ENCODE results near the gene OSBPL10. TPM values are rescaled to one million over a fixed set of nuclear protein-coding genes. Genes with fewer than 3 reads are reported as not detected.

The OSBPL10 gene
- total and polyA plus RNA-seq, 3 donors from 2014 or later, result 113 to 175 (median 160) TPM

- H3K4me1 ChIP-seq, result no peaks in the 10 kb centered on the region
- H3K4me3 ChIP-seq, result no peak overlapping the region
- no peak overlapping the region for H3K27ac ChIP-seq
- no peak for TF ChIP-seq POLR2A (IDR thresholded peaks at IDR 0.05)
- TF ChIP-seq, protein P1, sequence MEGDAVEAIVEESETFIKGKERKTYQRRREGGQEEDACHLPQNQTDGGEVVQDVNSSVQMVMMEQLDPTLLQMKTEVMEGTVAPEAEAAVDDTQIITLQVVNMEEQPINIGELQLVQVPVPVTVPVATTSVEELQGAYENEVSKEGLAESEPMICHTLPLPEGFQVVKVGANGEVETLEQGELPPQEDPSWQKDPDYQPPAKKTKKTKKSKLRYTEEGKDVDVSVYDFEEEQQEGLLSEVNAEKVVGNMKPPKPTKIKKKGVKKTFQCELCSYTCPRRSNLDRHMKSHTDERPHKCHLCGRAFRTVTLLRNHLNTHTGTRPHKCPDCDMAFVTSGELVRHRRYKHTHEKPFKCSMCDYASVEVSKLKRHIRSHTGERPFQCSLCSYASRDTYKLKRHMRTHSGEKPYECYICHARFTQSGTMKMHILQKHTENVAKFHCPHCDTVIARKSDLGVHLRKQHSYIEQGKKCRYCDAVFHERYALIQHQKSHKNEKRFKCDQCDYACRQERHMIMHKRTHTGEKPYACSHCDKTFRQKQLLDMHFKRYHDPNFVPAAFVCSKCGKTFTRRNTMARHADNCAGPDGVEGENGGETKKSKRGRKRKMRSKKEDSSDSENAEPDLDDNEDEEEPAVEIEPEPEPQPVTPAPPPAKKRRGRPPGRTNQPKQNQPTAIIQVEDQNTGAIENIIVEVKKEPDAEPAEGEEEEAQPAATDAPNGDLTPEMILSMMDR (IDR thresholded peaks at IDR 0.05), result no peak
- H3K27me3 ChIP-seq, result no peaks in the 10 kb centered on the region
- no peak for DNase-seq
- 77 to 84% methylated on average over 10 of the region's 10 CpGs for WGBS, 2 donors
- no peaks in the 10 kb centered on the region for H3K36me3 ChIP-seq (ENCODE audit: low read depth, missing control alignments)
- intact Hi-C loops (cut with DNase I; ENCODE audit: low total_unique reads), result no loop called here
- H3K9me3 ChIP-seq, result no peaks in the 10 kb centered on the region
Observed at GRCh38 chr3:31946484-31947081, 34.5 kb downstream of the OSBPL10 start.

- TF ChIP-seq, protein P1 (IDR thresholded peaks at IDR 0.05), result no peak
- TF ChIP-seq POLR2A (IDR thresholded peaks at IDR 0.05), result no peak
- no peaks in the 10 kb centered on the region for H3K27me3 ChIP-seq
- 79 to 86% methylated on average over 3 of the region's 3 CpGs for WGBS, 2 donors
- DNase-seq, result no peak
- H3K27ac ChIP-seq, result no peak overlapping the region
- H3K4me3 ChIP-seq, result no peak overlapping the region
- no peaks in the 10 kb centered on the region for H3K9me3 ChIP-seq
- H3K4me1 ChIP-seq, result no peaks in the 10 kb centered on the region
- intact Hi-C loops (cut with DNase I; ENCODE audit: low total_unique reads), result no loop called here
- no peaks in the 10 kb centered on the region for H3K36me3 ChIP-seq (ENCODE audit: low read depth, missing control alignments)
Observed at GRCh38 chr3:31945738-31946052, 35.4 kb downstream of the OSBPL10 start.

DNA sequence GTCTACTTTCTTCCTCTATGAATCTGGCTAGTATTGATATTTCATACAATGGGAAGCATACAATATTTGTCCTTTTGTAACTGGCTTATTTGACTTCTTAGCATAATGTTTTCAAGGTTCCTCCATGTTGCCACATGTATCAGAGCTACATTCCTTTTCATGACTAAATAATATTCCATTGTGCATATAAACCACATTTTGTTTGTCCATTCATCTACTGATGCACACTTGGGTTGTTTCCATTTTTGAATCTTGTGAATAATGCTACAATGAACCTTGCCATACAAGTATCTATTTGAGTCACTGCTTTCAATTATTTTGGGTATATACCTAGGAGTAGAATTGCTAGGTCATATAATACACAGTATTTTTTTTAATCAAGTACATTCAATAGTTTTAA is 38.0 kb downstream of the OSBPL10 start:
- H3K36me3 ChIP-seq (ENCODE audit: low read depth, missing control alignments), result no peaks in the 10 kb centered on the region
- no peaks in the 10 kb centered on the region for H3K27me3 ChIP-seq
- no peaks in the 10 kb centered on the region for H3K4me1 ChIP-seq
- no peaks in the 10 kb centered on the region for H3K9me3 ChIP-seq
- intact Hi-C loops (cut with DNase I; ENCODE audit: low total_unique reads), result no loop called here
- no peak overlapping the region for H3K4me3 ChIP-seq
- no peak overlapping the region for H3K27ac ChIP-seq
- no peak for DNase-seq
- no peak for TF ChIP-seq POLR2A (IDR thresholded peaks at IDR 0.05)
- TF ChIP-seq, protein P1 (IDR thresholded peaks at IDR 0.05), result no peak

GRCh38 chr3:31942446-31942845 is 38.6 kb downstream of the OSBPL10 start:
- Histone ChIP-seq H3K9me3 (no peaks in the 10 kb centered on the region), H3K4me3 (no peak overlapping the region), H3K27ac (no peak overlapping the region), H3K36me3 (ENCODE audit: low read depth, missing control alignments) (no peaks in the 10 kb centered on the region), H3K4me1 (no peaks in the 10 kb centered on the region), H3K27me3 (no peaks in the 10 kb centered on the region)
- WGBS, 2 donors, result 38 to 84% methylated on average over 2 of the region's 2 CpGs
- intact Hi-C loops (cut with DNase I; ENCODE audit: low total_unique reads), result no loop called here
- TF ChIP-seq POLR2A (IDR thresholded peaks at IDR 0.05), result no peak
- TF ChIP-seq, protein P1 (IDR thresholded peaks at IDR 0.05), result no peak
- DNase-seq, result no peak

DNA sequence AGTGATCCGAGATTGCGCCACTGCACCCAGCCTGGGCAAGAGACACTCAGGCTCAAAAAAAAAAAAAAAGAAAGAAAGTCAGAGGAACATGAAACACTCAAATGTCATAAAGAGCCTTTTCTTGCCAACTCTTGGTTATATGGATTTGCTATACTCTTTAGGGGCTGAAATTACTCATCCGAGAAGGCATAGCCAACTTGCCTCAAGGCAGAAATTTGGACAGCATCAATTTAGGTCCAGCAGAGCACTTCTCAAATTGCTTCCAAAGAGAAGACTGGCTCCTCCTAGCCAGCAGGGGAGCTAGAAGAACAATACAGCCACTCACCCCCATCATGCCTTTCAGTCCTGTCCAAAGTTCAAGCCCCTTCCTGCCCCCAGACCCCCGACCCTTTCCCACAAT is 43.8 kb downstream of the OSBPL10 start:
- H3K27me3 ChIP-seq, result no peaks in the 10 kb centered on the region
- intact Hi-C loops (cut with DNase I; ENCODE audit: low total_unique reads), result no loop called here
- H3K36me3 ChIP-seq (ENCODE audit: low read depth, missing control alignments), result no peaks in the 10 kb centered on the region
- H3K4me3 ChIP-seq, result no peak overlapping the region
- H3K4me1 ChIP-seq, result peaks cover 4% of the 10 kb centered on the region
- no peak for DNase-seq
- no peak overlapping the region for H3K27ac ChIP-seq
- TF ChIP-seq, protein P1 (IDR thresholded peaks at IDR 0.05), result no peak
- TF ChIP-seq POLR2A (IDR thresholded peaks at IDR 0.05), result no peak
- no peaks in the 10 kb centered on the region for H3K9me3 ChIP-seq
- 81 to 92% methylated on average over 4 of the region's 4 CpGs for WGBS, 2 donors
